Upper lobe of left lung (tissue), 4 donors: Measurements from ENCODE around the gene FETUB.

Experiments used
- CTCF ChIP-seq, 6 experiments: fragments of 450-650 bp in 4 of 6; fragments of 200-600 bp in 2 of 6; sonication (generic) in 2 of 6; IDR thresholded peaks; one replicate each; pipeline ENCODE4 v1.5.1; 2016 to 2019; ENCODE audit warnings: antibody characterized with exemption in 6 of 6
- EP300 ChIP-seq, 4 donors: sonication (generic); formaldehyde crosslinking; IDR thresholded peaks; one replicate each; pipeline ENCODE4 v1.5.1; 2017; ENCODE audit warnings: antibody characterized with exemption in 4 of 4, control low read depth in 2 of 4
- POLR2A ChIP-seq, 4 donors: fragments of 450-650 bp; IDR thresholded peaks; one replicate each; pipeline ENCODE4 v1.5.1; 2016 to 2017; ENCODE audit warnings: antibody characterized with exemption in 4 of 4, mild to moderate bottlenecking in 2 of 4

- TF ChIP-seq CTCF (IDR thresholded peaks at IDR 0.05) (no peak), POLR2A (IDR thresholded peaks at IDR 0.05) (no peak), EP300 (IDR thresholded peaks at IDR 0.05) (no peak)
These were observed 45.5 kb upstream of the FETUB start for GRCh38 chr3:186594591-186595113.
